NCI-H2107 (cell line): ENCODE results near the gene INPP5J.
"Not testable (repeated sequence)": the region's sequence is repeated elsewhere in the genome, so short reads cannot be mapped to it uniquely, and the experiment has no call there.

Experiments used
- DNase-seq: peaks from one replicate; lab custom pipeline; 2025; lab: John Stamatoyannopoulos, UW

Gene INPP5J

GRCh38 chr22:31088233-31088986 is 34.4 kb upstream of the INPP5J start:
- no peak for DNase-seq

GRCh38 chr22:31089160-31090100 is 33.3 kb upstream of the INPP5J start:
- DNase-seq = no peak

- DNase-seq = no peak
These were observed 32.3 kb upstream of the INPP5J start for GRCh38 chr22:31090217-31091085.

GRCh38 chr22:31091106-31091975 is 31.4 kb upstream of the INPP5J start:
- DNase-seq = no peak

GRCh38 chr22:31092161-31092560 is 30.6 kb upstream of the INPP5J start:
- DNase-seq = no peak

- DNase-seq = no peak
These were observed 29.5 kb upstream of the INPP5J start for GRCh38 chr22:31093086-31093850.

GRCh38 chr22:31094021-31094551 is 28.7 kb upstream of the INPP5J start:
- DNase-seq = no peak

GRCh38 chr22:31094741-31095140 is 28.0 kb upstream of the INPP5J start:
- no peak for DNase-seq

GRCh38 chr22:31095637-31096249 is 27.0 kb upstream of the INPP5J start:
- no peak for DNase-seq

GRCh38 chr22:31096657-31097279 is 26.0 kb upstream of the INPP5J start:
- DNase-seq = no peak

- DNase-seq = not testable (repeated sequence)
These were observed 25.2 kb upstream of the INPP5J start for GRCh38 chr22:31097539-31097938.

- no peak for DNase-seq
These were observed 24.7 kb upstream of the INPP5J start for GRCh38 chr22:31097941-31098631.

GRCh38 chr22:31098632-31099110 is 24.1 kb upstream of the INPP5J start:
- no peak for DNase-seq

GRCh38 chr22:31099386-31099785 is 23.4 kb upstream of the INPP5J start:
- no peak for DNase-seq

- DNase-seq = no peak
These were observed 22.7 kb upstream of the INPP5J start for GRCh38 chr22:31099841-31100761.

- DNase-seq = no peak
These were observed 21.8 kb upstream of the INPP5J start for GRCh38 chr22:31100762-31101525.
